Large intestine (tissue), 3 donors: ENCODE data around the gene GOSR2. TPM values are rescaled to one million over a fixed set of nuclear protein-coding genes. Genes with fewer than 3 reads are reported as not detected.
"Not testable (repeated sequence)": the region's sequence is repeated elsewhere in the genome, so short reads cannot be mapped to it uniquely, and the experiment has no call there.

Experiments used
- DNase-seq, 2 donors: peaks; one replicate each; pipeline versions ENCODE4 v3.0.0 to v3.0.0-alpha.2; 2013
- H3K27ac ChIP-seq: one replicate; pipeline ENCODE4 v1.5.1; 2013; ENCODE audit warnings: low read length
- H3K27me3 ChIP-seq: 2 replicates; pipeline ENCODE4 v1.6.1; 2013; ENCODE audit warnings: low read length; ENCODE audit not compliant: control insufficient read depth, insufficient read depth
- H3K36me3 ChIP-seq: 2 replicates; pipeline ENCODE4 v1.6.1; 2013; ENCODE audit warnings: low read length; ENCODE audit not compliant: control insufficient read depth, insufficient read depth
- H3K4me1 ChIP-seq: one replicate; pipeline ENCODE4 v1.6.1; 2013; ENCODE audit warnings: low read length; ENCODE audit not compliant: control insufficient read depth, insufficient read depth
- H3K4me3 ChIP-seq: one replicate; pipeline ENCODE4 v1.5.1; 2013; ENCODE audit warnings: low read length
- H3K9me3 ChIP-seq: one replicate; pipeline ENCODE4 v1.6.1; 2013; ENCODE audit warnings: mild to moderate bottlenecking, low read depth, low read length, moderate library complexity; ENCODE audit not compliant: control insufficient read depth
- WGBS: methylation state at CpG from one replicate; pipeline ENCODE4 v1.1.5; 2013; ENCODE audit warnings: low lambda C conversion rate; ENCODE audit not compliant: insufficient coverage; 5-methylcytosine and 5-hydroxymethylcytosine counted together
- polyA plus RNA-seq: library from polyadenylated mRNA; unstranded; fragments of 120-200 nt; gene quantifications from one replicate; pipeline ENCODE4 v1.2.1, GENCODE V29; 2013

Gene GOSR2
- polyA plus RNA-seq, 1 donor = 103 TPM

DNA sequence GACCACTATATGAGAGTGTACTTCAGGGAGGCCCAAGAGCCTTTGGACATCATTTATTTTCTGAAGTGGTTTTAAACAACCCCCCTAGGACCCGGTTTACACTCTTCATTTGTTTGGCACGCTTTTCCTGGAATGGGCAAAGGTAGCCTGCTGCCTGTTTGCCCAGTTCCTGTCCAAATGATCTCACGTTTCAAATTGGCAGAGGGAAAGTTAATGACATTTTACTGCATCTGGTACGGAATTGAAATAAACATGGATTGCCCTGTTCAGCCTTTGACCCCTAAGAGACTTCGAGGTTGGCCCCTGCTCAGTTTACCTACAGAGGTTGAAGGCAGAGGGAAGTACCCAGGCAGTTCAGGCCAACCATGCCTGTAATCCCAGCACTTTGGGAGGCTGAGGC is 61.9 kb downstream of the GOSR2 start:
- Histone ChIP-seq H3K27ac (no peak overlapping the region), H3K27me3 (peaks cover 11% of the 10 kb centered on the region), H3K9me3 (no peaks in the 10 kb centered on the region), H3K36me3 (no peaks in the 10 kb centered on the region), H3K4me1 (no peaks in the 10 kb centered on the region), H3K4me3 (no peak overlapping the region)
- peak in 1 of 2 donors; percentile 54 for DNase-seq
- no CpG with 5 or more reads among the region's 5 CpGs for WGBS

DNA sequence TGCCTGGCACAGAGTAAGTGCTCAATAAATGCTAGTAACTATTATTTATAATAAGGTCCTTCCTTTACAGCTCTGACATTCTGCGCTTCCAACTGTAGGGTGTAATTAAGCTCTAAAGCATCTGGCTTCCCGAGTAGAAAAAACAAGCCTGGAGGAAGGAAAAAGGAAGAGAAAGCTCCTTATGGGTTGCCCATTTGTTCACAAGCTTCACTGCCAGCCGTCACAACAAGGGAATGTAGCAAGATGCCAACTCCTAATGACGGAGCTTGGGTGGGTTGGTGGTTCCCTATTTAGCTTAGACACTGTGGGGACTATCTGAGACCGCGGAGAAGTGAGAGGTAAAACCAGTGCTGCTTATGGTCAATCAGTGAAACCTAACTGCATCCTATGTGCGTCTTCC is 63.4 kb downstream of the GOSR2 start:
- WGBS = no CpG with 5 or more reads among the region's 7 CpGs
- no peak for DNase-seq
- Histone ChIP-seq H3K27me3 (peaks cover 5% of the 10 kb centered on the region), H3K27ac (no peak overlapping the region), H3K4me1 (no peaks in the 10 kb centered on the region), H3K36me3 (no peaks in the 10 kb centered on the region), H3K4me3 (no peak overlapping the region), H3K9me3 (no peaks in the 10 kb centered on the region)

DNA sequence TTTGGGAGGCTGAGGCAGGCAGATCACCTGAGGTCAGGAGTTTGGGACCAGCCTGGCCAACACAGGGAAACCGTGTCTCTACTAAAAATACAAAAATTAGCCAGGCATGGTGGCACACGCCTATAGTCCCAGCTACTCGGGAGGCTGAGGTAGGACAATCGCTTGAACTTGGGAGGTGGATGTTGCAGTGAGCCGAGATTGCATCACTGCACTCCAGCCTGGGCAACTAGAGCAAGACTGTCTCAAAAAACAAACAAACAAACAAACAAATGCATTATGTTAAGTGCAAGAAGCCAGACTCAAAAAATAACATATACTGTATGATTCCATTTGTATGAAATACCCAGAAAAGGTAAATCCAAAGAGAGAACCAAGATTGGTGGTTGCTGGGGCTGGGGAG is 65.0 kb downstream of the GOSR2 start:
- H3K4me1 ChIP-seq, H3K27me3 ChIP-seq, H3K27ac ChIP-seq, H3K36me3 ChIP-seq, DNase-seq, H3K4me3 ChIP-seq, H3K9me3 ChIP-seq: not testable (repeated sequence)
- no CpG with 5 or more reads among the region's 5 CpGs for WGBS

DNA sequence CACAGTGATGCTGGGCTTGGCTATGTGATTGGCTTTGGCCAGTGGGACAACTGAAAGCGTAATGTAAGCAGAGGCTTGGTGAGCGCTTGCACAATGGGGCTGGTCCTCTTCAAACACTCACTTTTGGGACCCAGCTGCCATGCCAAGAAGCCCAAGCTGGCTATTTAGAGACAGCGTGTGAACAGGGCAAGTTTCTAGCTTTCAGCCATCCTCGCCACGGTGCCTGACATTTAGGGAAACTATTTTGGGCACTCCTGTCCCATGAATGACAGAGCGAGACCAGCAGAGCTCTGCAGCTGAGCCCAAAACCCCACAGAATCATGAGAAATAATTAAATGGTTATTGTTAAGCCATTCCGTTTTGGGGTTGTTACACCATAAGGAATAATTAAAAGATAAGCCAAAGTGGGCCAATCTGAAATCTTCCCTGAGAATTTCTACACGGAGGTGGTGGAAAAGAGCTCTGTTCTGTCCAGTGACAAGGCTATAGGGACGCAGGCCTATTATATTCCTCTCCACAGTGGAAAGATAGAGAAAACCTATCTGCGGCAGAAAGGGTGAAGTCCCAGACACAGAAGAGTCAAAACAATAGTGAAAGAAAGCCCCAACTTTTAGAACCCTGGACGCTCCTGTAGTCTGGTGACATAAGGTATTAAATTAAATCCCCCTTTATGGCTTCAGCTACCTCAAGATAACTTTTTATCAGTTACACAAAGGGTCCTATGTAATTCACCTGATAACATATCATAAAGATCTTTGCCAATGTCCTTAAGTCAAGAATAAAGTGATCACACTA is 66.9 kb downstream of the GOSR2 start:
- H3K36me3 ChIP-seq = no peaks in the 10 kb centered on the region
- H3K4me3 ChIP-seq = no peak overlapping the region
- no peaks in the 10 kb centered on the region for H3K4me1 ChIP-seq
- no peak overlapping the region for H3K27ac ChIP-seq
- peaks cover 3% of the 10 kb centered on the region for H3K27me3 ChIP-seq
- no peaks in the 10 kb centered on the region for H3K9me3 ChIP-seq
- no peak for DNase-seq
- WGBS = no CpG with 5 or more reads among the region's 11 CpGs

DNA sequence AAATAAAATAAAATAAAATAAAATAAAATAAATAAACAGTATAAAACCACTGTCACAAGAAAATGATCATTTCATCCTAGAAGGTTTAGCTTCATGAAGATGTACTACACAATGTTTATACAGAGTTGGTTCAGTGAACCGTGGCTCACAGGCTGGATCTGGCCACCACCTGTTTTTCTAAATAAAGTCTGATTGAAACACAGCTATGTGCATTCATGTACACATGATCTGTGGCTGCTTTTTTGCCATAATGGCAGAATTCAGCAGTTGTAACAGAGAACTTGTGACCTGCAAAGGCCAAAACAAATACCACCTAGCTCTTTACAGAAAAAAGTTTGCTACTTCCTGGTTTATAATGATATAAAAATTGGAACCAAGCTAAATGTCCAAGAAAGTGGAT is 68.7 kb downstream of the GOSR2 start:
- Histone ChIP-seq H3K27me3 (peaks cover 3% of the 10 kb centered on the region), H3K9me3 (no peaks in the 10 kb centered on the region), H3K4me3 (no peak overlapping the region), H3K27ac (no peak overlapping the region), H3K4me1 (no peaks in the 10 kb centered on the region), H3K36me3 (no peaks in the 10 kb centered on the region)
- WGBS = no CpG with 5 or more reads among the region's 1 CpG
- no peak for DNase-seq

Other genes with a start within 250 kb of the GOSR2 start
- gene WNT3, start 104.5 kb upstream of the GOSR2 start, polyA plus RNA-seq = 9.3 TPM
- not detected for gene WNT9B, start 71.6 kb upstream of the GOSR2 start, polyA plus RNA-seq
- 0.46 TPM for gene RPRML, start 56.1 kb downstream of the GOSR2 start, polyA plus RNA-seq